ENCODE results near the gene SLC25A26.

The SLC25A26 gene

DNA sequence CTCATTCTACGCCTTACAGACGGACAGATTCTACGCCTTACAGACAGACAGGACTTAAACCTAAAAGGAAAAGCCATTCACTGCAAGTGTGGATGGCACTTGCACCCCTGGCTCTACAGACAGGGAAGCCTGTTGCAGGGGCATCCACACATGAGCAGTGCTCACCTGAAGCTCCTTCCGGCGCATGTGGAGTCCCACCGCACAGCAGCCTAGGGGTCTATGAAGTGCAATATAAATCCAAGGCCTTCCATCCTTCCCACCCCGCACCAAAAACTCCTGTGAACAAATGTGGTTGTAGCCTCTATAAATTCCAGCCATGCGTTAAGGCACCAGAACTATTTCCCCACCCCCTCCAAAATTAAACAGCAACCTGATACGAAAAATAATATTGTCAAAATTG lies 158.8 kb downstream of the SLC25A26 start:
- no peak for DNase-seq

- DNase-seq, result no peak
Observed at GRCh38 chr3:66380200-66380932, 159.6 kb downstream of the SLC25A26 start.

DNA sequence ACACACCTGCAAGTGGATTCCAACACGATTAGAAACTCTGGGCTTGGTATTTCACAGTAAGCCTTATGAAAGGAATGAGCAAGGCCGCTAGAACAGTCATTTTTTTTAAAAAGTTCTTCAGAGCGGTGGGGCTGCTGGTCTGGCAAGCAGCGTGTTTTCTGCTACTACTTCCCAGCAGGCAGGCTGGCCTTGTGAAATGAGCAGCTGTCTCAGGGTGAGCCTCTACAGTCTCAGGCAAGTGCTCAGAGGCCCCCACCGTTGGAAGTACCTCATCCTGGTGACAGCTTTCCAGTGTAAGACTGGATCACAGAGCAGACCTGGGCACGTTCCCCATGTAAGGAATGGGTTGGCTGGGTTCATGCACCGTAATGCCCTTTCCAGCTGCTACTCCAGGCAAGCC lies 160.8 kb downstream of the SLC25A26 start:
- DNase-seq, result no peak

GRCh38 chr3:66382142-66382541 lies 161.3 kb downstream of the SLC25A26 start:
- DNase-seq, result no peak

- no peak for DNase-seq
Observed at GRCh38 chr3:66383023-66383422, 162.2 kb downstream of the SLC25A26 start.

DNA sequence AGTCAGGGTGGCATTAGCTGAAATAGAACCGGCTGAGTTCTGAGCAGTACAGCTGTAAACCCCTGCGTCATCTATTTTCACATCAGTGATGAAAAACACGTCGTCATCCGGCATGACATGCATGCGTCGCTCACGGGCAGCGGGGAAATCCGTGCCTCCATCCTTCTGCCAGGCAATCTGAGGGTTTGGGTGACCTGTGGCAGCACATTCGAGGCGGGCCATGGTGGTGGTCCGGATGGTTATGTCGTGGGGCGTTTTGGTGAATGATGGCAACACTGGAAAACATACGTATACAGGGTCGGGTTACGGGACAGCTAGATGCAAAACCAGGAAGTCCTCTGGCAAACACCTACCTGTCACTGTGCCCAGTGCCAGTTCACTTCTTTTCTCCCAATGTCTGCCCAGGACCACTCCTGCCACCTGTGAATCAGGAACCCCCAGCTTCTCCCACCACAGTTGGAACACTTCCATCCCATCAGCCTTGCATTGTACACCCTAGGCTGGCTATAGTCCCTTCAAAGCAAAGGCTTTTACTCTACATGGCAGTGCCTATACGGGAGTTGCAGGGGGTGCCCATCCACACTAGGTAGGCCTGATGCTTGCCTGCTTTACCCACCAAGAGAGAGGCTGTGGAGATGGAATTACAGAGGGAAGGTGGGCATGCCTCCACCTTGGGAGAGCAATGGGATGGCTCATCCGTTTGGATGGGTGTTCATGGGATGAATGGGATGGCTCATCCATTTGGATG lies 163.4 kb downstream of the SLC25A26 start:
- DNase-seq, result no peak

DNA sequence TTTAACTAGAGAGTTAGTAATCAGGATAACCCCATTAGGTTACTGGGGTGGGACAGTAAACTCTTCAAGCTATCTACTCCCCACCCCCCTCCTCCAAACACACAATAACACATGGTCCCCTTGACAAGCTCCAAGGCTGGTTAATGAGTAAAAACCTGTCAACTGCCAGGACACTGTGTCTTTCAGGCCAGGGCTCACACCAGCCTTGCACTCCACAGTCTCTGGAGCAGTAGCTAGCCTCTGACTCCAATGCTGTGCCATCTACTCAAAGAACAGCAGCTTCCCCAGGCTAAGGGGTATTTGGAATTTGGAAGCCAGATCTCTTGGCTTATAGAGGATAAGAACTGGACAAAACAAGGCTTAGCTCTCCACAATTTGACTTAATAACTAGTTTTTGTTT lies 164.3 kb downstream of the SLC25A26 start:
- no peak for DNase-seq

- DNase-seq, result no peak
Observed at GRCh38 chr3:66386011-66386924, 165.5 kb downstream of the SLC25A26 start.

DNA sequence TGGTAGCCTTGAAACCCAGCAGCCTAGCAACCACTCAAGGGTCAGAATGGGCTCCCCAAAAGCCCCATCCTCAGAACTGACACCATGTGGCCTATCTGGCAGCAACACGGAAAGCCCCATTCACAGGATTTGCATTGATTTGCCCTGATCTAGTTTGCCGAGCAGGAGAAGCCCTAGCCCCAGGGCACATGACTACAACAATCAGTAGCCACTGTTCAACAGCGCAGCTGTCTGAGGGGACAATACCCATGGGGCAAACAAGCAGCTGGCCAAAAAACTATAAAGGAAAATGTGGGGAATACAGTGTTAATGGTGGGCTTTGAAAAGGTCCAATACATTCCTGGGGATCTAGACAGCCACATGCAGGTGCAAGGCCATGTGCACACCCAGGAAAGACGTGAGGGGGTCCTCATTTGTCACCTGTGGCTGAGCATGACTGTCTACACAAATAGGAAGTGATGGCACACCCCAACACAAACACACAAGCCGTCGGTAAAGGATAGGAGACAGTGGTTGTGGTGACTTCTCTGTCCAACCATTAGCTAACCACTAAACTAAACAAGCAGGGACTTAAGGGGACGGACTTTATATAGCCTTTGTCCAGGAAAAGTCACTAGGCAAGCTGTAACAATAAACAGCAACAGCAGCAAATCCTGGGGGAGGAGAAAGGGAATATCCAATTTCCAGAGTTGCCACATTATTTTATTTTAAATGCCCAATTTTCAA lies 166.3 kb downstream of the SLC25A26 start:
- DNase-seq, result no peak

DNA sequence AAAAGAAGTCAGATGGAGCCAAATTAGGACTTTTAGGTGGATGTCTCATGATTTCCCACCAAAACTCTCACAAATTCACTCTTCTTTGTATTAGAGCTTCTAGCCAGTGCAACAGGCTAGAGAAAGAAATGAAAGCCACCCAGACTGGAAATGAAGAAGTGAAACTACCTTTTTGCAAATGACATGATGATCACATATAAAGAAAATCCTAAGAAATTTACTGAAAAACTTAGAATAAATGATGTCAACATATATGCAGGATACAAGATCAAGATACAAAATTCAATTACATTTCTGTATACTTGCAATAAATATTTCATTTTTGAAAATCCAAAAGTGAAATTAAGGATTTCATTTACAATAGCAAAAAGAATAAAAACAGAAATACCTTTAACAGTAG lies 169.2 kb downstream of the SLC25A26 start:
- DNase-seq, result no peak

- DNase-seq, result no peak
Observed at GRCh38 chr3:66392512-66392911, 171.7 kb downstream of the SLC25A26 start.

DNA sequence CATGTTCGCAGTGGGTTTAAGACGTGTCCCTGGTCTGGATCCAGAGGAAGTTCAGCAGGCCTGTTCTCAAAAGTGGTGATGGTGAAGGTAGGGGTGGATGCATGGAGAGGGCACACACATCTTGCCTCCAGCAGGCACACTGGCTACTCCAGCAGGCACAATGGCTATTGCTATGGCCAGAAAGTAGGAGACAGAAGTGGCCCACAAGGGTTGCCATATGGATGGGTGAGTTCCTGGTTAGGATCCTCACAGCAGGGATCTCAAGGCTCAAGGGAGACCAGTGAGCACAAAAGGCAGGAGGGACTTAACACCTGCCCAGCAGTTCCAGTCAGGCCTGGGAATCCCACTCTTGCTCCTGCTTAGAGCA lies 172.1 kb downstream of the SLC25A26 start:
- no peak for DNase-seq

DNA sequence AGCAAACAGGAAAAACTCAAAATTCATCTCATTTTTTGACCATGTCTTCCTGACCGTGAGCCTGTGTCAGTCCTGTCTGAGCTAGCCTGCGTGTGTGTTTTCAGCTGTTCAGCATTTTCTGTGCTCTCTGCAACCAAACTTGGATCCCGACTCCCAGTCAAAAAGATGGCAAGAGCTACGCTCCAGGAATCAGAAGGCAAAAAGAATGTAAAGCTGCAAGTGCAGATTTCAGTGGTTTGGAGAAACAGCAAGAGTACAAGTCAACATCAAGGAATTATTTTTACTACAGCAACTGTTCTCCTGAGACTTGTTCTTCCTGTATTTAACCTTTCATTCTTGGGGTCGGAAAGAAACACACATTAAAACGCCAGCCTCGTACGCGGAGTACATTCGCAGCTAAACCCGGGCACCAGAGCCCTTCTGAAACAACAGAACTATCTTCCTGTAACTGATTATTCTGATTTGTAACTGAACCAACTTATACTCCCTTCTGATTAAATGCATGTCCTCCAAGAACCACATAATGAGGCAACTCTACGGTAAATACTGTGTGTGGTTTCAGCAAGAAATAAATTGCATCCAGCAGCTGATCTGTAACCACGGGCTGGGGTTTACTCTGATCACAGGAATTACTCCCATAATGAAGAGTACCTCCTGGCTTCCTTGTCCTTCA lies 172.7 kb downstream of the SLC25A26 start:
- DNase-seq, result no peak

DNA sequence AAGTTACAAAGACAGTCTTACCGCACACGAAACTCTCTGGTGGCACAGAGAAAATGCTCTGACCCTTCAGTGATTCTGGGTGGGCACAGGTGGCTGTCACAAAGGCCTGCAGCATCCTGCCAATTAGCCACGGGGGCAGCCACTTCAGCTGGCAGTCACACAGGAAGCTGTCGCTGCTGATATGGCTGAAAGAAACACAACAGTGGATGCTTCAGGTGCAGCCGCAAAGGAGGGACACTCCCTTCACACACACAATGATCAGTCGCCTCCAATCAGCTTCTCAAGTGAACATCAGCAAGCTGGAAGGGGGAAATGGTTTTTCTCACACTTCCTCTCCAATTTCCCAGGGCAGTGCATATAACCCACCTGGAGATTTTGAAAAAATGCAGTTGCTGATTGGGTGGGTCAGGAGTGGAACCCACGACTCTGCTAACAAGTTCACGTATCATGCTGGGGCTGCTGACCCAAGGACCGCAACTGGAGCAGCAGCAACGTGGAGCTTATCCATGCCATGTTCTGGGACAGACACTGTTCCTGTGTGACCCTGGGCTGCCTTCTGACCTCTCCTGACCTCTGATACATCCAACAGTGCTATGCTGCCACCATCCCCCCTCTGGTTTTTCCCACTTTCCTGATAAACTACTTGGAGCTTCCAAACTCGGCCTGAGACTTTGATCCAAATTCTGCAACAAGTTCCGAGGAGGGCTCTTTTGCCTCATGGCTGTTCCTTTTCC lies 173.4 kb downstream of the SLC25A26 start:
- peak; percentile 71 for DNase-seq

- no peak for DNase-seq
Observed at GRCh38 chr3:66394753-66395249, 174.0 kb downstream of the SLC25A26 start.

DNA sequence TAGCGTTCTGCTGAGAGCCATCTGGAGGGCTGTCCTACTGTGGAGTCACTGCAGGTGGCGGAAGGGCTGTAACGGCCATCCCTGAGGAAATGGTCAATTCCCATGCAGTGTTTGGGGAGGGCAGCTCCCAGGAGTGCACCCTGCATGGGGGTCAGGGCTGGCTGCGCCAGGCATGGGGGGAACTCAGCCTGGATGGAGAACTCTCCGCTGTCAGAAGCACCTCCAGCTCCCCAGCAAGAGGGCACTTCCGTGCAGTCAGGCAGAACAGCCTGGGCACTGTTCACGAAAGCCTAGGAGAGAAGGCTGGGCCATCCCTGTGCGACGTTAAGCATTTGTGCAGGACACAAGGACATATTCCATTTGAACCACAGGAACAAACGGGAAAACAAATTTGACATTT lies 174.8 kb downstream of the SLC25A26 start:
- DNase-seq, result no peak

GRCh38 chr3:66396161-66396760 lies 175.5 kb downstream of the SLC25A26 start:
- no peak for DNase-seq

DNA sequence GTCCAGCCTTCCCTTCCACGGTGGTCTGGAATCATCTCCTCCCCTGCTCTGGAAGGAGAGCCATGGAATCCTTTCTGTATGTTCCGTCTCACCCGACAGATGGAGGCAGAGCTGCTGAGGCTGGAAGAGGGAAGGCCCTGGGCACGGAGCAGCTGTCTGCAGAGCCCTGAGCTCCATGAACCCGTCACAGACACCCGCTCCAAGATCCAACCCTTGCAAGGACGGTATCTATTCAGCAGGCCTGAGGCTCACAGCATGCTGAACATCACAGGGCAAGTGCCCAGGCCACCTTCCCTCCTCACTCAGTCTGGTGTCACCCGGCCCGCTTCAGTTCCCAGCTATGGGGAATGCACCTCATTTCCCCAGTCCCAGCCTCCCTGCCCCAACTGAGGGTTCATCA lies 176.1 kb downstream of the SLC25A26 start:
- DNase-seq, result no peak

- DNase-seq, result no peak
Observed at GRCh38 chr3:66397745-66398144, 176.9 kb downstream of the SLC25A26 start.

DNA sequence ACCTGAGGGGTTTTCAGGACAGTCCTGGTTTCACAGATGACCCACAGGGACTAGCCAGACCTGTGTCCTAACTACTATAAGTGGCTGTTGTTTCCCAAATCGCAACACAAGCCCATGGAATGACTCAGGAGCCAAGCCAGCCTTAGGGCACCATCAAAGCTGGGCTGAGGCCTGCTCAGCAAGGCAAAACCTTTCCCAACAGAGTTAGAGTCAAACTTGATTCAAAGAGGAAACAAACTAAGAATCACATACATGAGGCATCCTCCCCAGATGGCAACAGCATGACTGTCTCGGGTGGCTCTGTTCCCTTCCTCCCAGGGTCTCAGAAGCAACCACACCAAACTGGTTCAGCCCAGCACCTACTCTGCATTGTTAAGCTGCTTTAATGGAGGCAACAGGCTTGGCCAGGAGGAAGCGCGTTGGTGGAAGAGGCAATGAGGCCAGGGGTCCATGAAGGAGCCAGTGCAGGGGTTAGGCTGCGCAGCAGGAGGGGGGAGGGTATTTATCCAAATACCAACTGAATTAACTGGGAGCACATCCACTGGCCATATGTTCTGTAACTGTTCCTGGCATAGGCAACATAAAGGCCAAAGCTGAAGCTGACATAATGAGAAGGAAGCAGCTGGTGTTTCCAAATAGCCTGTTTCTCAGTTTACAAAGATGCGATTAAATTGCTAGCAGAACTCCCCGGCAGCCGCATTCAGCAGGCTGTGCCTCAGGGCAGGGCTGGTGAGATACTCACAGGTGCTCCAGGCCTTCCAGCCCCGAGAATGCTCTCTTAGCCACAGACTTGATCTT lies 177.6 kb downstream of the SLC25A26 start:
- DNase-seq, result no peak
